Myocyte (in vitro differentiated cells): Measurements from ENCODE around the gene PGA3. TPM values are rescaled to one million over a fixed set of nuclear protein-coding genes. Genes with fewer than 3 reads are reported as not detected.
"Not testable (repeated sequence)": the region's sequence is repeated elsewhere in the genome, so short reads cannot be mapped to it uniquely, and the experiment has no call there.

Source experiments
- DNase-seq: peaks from one replicate; pipeline ENCODE4 v3.0.0-alpha.2; 2012; ENCODE audit warnings: low read depth
- total RNA-seq: library from RNA; depleted of rRNA; stranded (reverse); fragments of >200 nt; gene quantifications from 2 replicates; pipeline ENCODE4 v1.2.3, GENCODE V29; 2014

Gene PGA3
- total RNA-seq, 1 donor from 2014 or later = 10.7 TPM

GRCh38 chr11:61248071-61248470 is 44.8 kb downstream of the PGA3 start:
- not testable (repeated sequence) for DNase-seq

- DNase-seq = not testable (repeated sequence)
Observed at GRCh38 chr11:61249201-61249600, 45.9 kb downstream of the PGA3 start.

- DNase-seq = peak; percentile 76
Observed at GRCh38 chr11:61250796-61251765, 47.8 kb downstream of the PGA3 start.

GRCh38 chr11:61252332-61252731 is 49.0 kb downstream of the PGA3 start:
- not testable (repeated sequence) for DNase-seq

DNA sequence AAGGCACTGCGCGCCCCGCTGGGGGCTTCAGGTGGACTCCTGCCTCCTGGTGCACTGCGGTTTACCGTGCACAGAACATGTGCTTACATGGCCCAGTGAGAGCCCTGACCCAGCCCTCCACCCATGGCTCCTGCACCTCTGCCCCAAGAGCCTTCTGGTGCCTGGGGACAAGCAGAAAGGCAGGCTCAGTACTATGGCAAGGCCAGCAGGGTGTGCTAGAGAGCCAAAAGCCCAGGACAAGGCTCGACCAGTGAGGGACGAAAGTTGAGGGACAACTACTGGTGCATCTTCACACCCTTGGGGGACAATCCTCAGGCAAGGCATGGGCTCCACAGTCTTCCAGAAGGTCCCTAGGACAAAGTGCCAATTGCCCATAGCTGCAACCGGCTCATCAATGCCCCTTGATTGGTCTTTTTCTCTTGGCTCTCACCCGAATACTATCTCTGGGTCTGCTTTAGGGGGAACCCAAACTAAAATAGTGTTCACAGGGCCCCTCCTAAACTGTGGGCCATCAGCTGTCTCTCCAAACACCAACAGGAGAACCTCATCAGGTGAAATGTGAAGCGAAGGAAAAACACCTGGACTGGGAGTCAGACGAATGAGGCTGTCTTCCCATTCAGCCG is 51.2 kb downstream of the PGA3 start:
- DNase-seq = peak; percentile 61

DNA sequence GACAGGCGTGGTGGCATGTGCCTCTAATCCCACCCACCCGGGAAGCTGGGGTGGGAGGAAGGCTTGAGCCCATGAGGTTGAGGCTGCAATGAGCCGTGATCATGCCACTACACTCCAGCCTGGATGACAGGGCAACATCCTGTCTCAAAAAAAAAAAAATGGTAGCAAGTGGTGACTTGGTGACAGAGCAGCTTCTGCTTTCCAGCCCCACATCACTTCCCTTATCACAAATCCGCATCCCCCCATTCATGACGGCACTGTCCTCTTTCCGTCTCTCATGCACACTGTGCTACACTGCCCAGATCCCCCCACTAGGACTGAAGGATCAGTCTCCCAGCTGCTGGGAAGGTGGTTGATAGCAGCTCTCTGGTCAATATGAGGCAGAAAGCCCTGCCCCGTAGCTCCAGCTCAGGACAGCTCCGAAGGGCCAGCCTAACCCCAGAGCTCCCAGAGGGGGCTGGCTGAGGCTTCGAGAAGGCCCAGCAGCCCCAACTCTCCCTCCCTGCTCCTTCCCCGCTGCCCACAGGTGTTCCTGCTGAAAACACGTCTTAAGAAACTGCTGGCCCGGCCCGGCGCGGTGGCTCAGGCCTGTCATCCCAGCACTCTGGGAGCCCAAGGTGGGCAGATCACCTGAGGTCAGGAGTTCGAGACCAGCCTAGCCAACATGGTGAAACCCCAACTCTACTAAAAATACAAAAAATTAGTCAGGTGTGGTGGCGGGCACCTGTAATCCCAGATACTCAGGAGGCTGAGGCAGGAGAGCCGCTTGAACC is 53.6 kb downstream of the PGA3 start:
- no peak for DNase-seq

DNA sequence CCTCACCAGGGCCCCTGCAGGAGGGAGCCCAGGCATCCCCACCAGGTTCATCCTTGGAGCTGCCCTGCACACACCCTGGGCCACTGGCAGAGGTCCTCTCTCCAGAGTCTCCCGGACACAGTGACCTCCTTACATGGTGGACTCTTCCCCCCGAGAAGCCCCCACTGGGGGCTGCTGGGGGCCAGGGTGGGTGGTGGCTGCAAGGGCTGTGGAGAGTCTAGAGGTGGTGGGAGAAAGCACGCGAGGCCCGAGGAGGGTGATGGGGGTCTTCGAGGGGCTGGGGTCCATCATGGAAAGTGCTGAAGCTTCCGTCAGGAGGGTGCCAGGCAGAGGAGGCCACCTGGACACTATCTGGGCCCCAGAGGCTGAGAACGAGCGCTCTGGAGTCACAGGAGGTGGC is 55.2 kb downstream of the PGA3 start:
- no peak for DNase-seq

DNA sequence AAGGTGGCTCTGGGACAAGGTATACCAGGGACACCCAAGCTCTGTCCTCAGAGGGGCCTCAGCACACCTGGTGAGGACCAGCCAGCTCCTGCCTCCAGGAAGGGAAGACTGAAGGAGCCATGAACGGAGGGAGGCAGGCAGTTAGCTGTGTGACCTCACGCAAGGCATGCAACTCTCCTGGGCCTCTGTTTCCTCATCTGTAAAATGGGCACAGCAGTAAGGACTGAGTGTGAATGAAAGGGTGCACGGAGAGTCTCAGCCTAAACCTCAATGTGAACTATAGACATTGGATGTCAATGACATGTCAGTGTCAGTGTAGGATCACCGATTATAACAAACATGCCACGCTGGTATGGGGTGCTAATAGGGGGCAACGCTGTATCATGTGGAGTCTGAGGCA is 56.0 kb downstream of the PGA3 start:
- DNase-seq = no peak

Other genes starting within 250 kb of the PGA3 start
- gene CD6, start 231.8 kb upstream of the PGA3 start, total RNA-seq = 0.08 TPM in 1 of 2 replicates, not detected in the other
- not detected in 2 replicates for gene CD5, start 101.0 kb upstream of the PGA3 start, total RNA-seq
- gene VPS37C, start 42.1 kb upstream of the PGA3 start, total RNA-seq = 17.3 and 24.4 TPM in 2 replicates
- 119 and 152 TPM in 2 replicates for gene PGA4, start 18.8 kb downstream of the PGA3 start, total RNA-seq
- 18.1 and 29.7 TPM in 2 replicates for gene PGA5, start 37.7 kb downstream of the PGA3 start, total RNA-seq
- 2.1 and 2.7 TPM in 2 replicates for gene VWCE, start 91.8 kb downstream of the PGA3 start, total RNA-seq
- 329 and 379 TPM in 2 replicates for gene DDB1, start 129.6 kb downstream of the PGA3 start, total RNA-seq
- 32.1 and 37.3 TPM in 2 replicates for gene TKFC, start 129.7 kb downstream of the PGA3 start, total RNA-seq
- gene CYB561A3, start 158.4 kb downstream of the PGA3 start, total RNA-seq = 104 and 126 TPM in 2 replicates
- 42.5 and 54.2 TPM in 2 replicates for gene TMEM138, start 158.9 kb downstream of the PGA3 start, total RNA-seq
- 6.7 and 17.1 TPM in 2 replicates for gene TMEM216, start 189.1 kb downstream of the PGA3 start, total RNA-seq
- gene CPSF7, start 226.5 kb downstream of the PGA3 start, total RNA-seq = 40.6 and 41.2 TPM in 2 replicates
- 39.7 TPM in 2 replicates for gene SDHAF2, start 226.6 kb downstream of the PGA3 start, total RNA-seq